Right renal cortex interstitium (tissue), 3 donors: ENCODE measurements around the gene NAA80. TPM values are rescaled to one million over a fixed set of nuclear protein-coding genes. Genes with fewer than 3 reads are reported as not detected.
"Not testable (repeated sequence)": the region's sequence is repeated elsewhere in the genome, so short reads cannot be mapped to it uniquely, and the experiment has no call there.

ENCODE experiments used
- DNase-seq, 3 donors: peaks; one replicate each; pipeline ENCODE4 v3.0.0-alpha.2; 2013; ENCODE audit warnings: low read depth in 3 of 3, low spot score in 2 of 3
- polyA plus RNA-seq, 3 donors: library from polyadenylated mRNA; unstranded; fragments of 120-200 nt; gene quantifications; one replicate each; pipeline ENCODE4 v1.2.1, GENCODE V29; 2013; ENCODE audit not compliant: insufficient read length in 3 of 3

NAA80 gene
- polyA plus RNA-seq, 3 donors = 7.6 to 8.6 (median 8.2) TPM

GRCh38 chr3:50316657-50317242, 17.5 kb upstream of the NAA80 start:
- no peak for DNase-seq

GRCh38 chr3:50314816-50315215, 15.6 kb upstream of the NAA80 start:
- no peak for DNase-seq

- no peak for DNase-seq
Observed at GRCh38 chr3:50314342-50314741, 15.1 kb upstream of the NAA80 start.

- not testable (repeated sequence) for DNase-seq
Observed at GRCh38 chr3:50312041-50312440, 12.8 kb upstream of the NAA80 start.

DNA sequence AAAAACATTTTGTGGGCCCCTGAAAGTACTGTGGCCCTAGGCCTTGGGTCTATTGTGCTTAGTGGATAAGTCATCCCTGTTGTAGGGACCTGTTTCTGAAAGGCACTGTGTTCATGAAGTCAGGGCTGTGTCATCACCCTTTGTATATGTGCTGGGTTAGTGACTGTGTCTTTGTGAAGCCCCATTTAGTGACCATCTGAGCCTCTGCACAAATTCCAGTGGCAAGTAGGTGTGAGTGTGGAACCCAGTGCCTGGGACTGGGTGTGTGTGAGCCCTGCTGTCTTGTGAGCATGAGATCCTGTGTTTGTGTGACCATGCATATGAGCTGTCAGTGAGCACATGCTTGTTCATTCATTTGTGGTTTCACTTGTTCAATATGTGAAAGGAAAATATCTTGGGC, 5.4 kb upstream of the NAA80 start:
- no peak for DNase-seq

- no peak for DNase-seq
Observed at GRCh38 chr3:50303013-50303815, 4.0 kb upstream of the NAA80 start, which contains the start of gene HYAL1. HYAL1 (minus strand) TSS chr3:50303574; CDS start chr3:50302956, 618 bp downstream.

DNA sequence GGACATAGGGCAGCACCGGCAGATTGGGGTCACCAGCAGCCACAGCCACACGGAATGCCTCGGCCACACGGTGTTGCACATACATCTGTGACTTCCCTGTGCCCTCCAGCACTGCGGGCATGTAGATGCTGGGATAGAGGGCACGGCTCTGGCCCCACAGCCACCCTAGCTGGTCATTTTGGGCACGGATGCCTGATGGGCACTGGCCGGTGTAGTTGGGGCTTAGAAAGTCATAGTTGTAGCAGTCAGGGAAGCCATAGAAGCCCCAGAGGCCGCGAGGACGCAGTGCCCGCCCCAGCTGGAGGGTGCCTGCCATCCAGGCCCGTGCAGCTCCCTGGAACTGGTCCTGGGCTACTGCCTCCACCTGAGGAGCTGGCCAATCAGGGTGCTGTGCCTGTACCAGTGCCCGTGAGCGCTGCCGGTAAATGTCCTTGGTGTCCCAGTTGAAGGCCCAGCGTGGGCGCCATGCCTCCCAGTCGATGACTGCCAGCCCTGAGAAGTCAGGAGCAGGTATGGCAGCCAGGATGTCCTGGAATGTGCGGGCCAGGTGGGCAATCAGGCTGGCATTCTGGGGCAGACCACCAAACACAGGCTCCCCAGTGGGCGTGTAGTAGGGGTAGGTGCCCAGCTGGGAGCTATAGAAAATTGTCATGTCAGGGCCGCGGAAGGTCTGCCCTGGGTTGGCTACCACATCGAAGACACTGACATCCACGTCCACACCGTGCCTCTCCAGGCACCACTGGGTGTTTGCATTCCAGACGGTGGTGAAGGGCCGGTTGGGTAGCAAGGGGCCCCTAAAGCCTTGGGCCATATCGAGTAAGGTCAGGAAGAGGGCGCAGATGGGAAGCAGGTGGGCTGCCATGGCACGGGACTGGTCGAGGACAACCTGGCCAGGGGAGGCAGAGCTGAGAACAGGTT, 3.1 kb upstream of the NAA80 start:
- DNase-seq = no peak

DNA sequence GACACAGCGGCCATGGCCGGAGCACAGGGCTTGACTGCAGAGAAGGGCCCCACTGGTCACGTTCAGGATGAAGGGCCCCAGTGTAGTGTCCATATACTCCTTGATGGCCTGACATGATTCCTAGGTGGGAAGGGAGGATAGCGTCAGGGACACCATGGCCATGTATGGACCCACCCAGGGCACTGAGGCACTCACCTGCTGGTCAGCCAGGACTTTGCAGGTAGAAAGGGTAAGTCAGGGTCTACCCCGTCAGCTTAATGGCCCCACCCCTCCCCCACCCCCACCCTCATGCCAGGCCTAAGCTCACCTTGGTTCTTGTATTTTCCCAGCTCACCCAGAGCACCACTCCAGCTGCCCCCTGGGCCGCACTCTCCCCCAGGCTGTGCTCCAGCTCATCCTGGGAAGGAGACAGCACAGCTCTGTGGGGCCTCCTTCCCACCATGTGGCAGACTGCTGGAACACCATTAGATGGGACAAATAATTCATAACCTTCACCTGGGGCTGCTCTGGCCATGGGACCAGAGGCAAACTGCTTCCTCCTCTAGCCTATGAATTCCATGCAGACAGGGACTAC, 1.6 kb upstream of the NAA80 start:
- DNase-seq = no peak

- no peak for DNase-seq
Observed at GRCh38 chr3:50299929-50300680, 900 bp upstream of the NAA80 start.

- DNase-seq = no peak
Observed at GRCh38 chr3:50299638-50299928, 378 bp upstream of the NAA80 start.

GRCh38 chr3:50297896-50298725, 1.1 kb downstream of the NAA80 start:
- no peak for DNase-seq

- no peak for DNase-seq
Observed at GRCh38 chr3:50297384-50297775, 1.8 kb downstream of the NAA80 start.

- no peak for DNase-seq
Observed at GRCh38 chr3:50296721-50297383, 2.4 kb downstream of the NAA80 start.

- no peak for DNase-seq
Observed at GRCh38 chr3:50295553-50296431, 3.4 kb downstream of the NAA80 start.

GRCh38 chr3:50294492-50295403, 4.5 kb downstream of the NAA80 start:
- no peak for DNase-seq

GRCh38 chr3:50294089-50294488, 5.1 kb downstream of the NAA80 start:
- no peak for DNase-seq
